HEK293T (cell line): ENCODE results near the gene BLOC1S3.

Experiments used
- ELF4 ChIP-seq: fragments of 450-650 bp; IDR thresholded peaks from 2 replicates; pipeline ENCODE4 v1.6.1; 2017; ENCODE audit warnings: antibody characterized with exemption
- FOXK2 ChIP-seq: fragments of 450-650 bp; IDR thresholded peaks from 2 replicates; pipeline ENCODE4 v1.6.1; 2016; ENCODE audit warnings: mild to moderate bottlenecking
- SP1 ChIP-seq: fragments of 450-650 bp; IDR thresholded peaks from 2 replicates; pipeline ENCODE4 v1.6.1; 2017
- ZNF384 ChIP-seq: fragments of 450-650 bp; IDR thresholded peaks from 2 replicates; pipeline ENCODE4 v1.6.1; 2016
- TF ChIP-seq, protein P1 (sequence below): fragments of 450-650 bp; IDR thresholded peaks from 2 replicates; pipeline ENCODE4 v1.6.1; 2016

- no peak for TF ChIP-seq FOXK2
- TF ChIP-seq ZNF384 = no peak
- TF ChIP-seq SP1 = no peak
- no peak for TF ChIP-seq ELF4
- TF ChIP-seq, protein P1, sequence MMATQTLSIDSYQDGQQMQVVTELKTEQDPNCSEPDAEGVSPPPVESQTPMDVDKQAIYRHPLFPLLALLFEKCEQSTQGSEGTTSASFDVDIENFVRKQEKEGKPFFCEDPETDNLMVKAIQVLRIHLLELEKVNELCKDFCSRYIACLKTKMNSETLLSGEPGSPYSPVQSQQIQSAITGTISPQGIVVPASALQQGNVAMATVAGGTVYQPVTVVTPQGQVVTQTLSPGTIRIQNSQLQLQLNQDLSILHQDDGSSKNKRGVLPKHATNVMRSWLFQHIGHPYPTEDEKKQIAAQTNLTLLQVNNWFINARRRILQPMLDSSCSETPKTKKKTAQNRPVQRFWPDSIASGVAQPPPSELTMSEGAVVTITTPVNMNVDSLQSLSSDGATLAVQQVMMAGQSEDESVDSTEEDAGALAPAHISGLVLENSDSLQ = peak; percentile 45; the same call in 1 of the 2 replicates
These were observed 22.5 kb upstream of the BLOC1S3 start for GRCh38 chr19:45156011-45156630.
